ENCODE results near the gene APP.

DNA sequence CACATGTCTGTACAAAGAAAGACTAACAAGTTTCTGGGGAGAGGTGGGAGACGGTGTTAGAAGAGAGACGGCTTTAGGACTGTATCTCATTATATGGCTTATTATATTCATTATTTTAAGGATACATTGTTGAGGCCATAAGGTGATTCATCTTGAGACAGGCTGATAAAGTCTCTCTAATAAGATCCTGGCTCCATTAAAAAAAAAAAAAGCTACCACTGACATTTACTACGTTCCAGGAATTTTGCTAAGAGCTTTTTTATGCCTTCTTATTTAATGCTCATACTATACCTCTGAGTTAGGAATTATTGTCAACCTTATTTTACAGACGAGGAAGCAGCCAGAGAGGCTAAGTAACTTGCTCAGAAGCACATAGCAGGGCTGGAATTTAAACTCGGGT, 262.1 kb downstream of the APP start:
- TF ChIP-seq POLR2AphosphoS5 (IDR thresholded peaks at IDR 0.05; ENCODE audit: low read depth, low read length) (no peak), TAF1 (IDR thresholded peaks at IDR 0.05; ENCODE audit: borderline replicate concordance, low read depth, low read length) (no peak), POLR2A (IDR thresholded peaks at IDR 0.05; ENCODE audit: low read depth, low read length) (no peak)
